ENCODE data around the gene DMAP1.

- no peak for TF ChIP-seq YY1 (IDR thresholded peaks at IDR 0.05; ENCODE audit: insufficient read depth, insufficient read length)
- TF ChIP-seq SUZ12 (IDR thresholded peaks at IDR 0.05; ENCODE audit: extremely low read depth, insufficient read depth, insufficient read length): no peak
These were observed 51.1 kb downstream of the DMAP1 start for GRCh38 chr1:44264451-44264771.
